Effector memory CD4-positive, alpha-beta T cell (primary cell): ENCODE results near the gene CTBS.

Experiments used
- DNase-seq, 3 donors: peaks; one replicate each; pipeline ENCODE4 v3.0.0-alpha.2; 2020
- H3K27ac ChIP-seq: 2 replicates; pipeline ENCODE4 v1.7.0; 2013; ENCODE audit warnings: mild to moderate bottlenecking, low read length, moderate library complexity; ENCODE audit not compliant: insufficient read depth, poor library complexity, severe bottlenecking
- H3K27me3 ChIP-seq: replicated peaks from 2 replicates; pipeline ENCODE4 v1.7.0; 2013; ENCODE audit warnings: mild to moderate bottlenecking, low read length; ENCODE audit not compliant: insufficient read depth, control insufficient read depth, poor library complexity, severe bottlenecking
- H3K36me3 ChIP-seq: 2 replicates; pipeline ENCODE4 v1.7.0; 2013; ENCODE audit warnings: mild to moderate bottlenecking, low read length, moderate library complexity; ENCODE audit not compliant: control insufficient read depth, insufficient read depth
- H3K4me1 ChIP-seq: 2 replicates; pipeline ENCODE4 v1.7.0; 2013; ENCODE audit warnings: low read length, mild to moderate bottlenecking; ENCODE audit not compliant: control insufficient read depth, insufficient read depth, poor library complexity, severe bottlenecking
- H3K4me3 ChIP-seq: 2 replicates; pipeline ENCODE4 v1.7.0; 2013; ENCODE audit warnings: low read length, low read depth, mild to moderate bottlenecking; ENCODE audit not compliant: insufficient read depth, poor library complexity, severe bottlenecking
- H3K9me3 ChIP-seq: 2 replicates; pipeline ENCODE4 v1.7.0; 2013; ENCODE audit warnings: mild to moderate bottlenecking, low read length, moderate library complexity; ENCODE audit not compliant: control insufficient read depth
- total RNA-seq, 3 donors: gene quantifications; one replicate each; lab custom pipeline; 2026; lab: John Stamatoyannopoulos, UW

CTBS gene, protein sequence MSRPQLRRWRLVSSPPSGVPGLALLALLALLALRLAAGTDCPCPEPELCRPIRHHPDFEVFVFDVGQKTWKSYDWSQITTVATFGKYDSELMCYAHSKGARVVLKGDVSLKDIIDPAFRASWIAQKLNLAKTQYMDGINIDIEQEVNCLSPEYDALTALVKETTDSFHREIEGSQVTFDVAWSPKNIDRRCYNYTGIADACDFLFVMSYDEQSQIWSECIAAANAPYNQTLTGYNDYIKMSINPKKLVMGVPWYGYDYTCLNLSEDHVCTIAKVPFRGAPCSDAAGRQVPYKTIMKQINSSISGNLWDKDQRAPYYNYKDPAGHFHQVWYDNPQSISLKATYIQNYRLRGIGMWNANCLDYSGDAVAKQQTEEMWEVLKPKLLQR
- total RNA-seq, result 16.3 to 25.6 (median 18.6) reads per million in 3 donors

DNA sequence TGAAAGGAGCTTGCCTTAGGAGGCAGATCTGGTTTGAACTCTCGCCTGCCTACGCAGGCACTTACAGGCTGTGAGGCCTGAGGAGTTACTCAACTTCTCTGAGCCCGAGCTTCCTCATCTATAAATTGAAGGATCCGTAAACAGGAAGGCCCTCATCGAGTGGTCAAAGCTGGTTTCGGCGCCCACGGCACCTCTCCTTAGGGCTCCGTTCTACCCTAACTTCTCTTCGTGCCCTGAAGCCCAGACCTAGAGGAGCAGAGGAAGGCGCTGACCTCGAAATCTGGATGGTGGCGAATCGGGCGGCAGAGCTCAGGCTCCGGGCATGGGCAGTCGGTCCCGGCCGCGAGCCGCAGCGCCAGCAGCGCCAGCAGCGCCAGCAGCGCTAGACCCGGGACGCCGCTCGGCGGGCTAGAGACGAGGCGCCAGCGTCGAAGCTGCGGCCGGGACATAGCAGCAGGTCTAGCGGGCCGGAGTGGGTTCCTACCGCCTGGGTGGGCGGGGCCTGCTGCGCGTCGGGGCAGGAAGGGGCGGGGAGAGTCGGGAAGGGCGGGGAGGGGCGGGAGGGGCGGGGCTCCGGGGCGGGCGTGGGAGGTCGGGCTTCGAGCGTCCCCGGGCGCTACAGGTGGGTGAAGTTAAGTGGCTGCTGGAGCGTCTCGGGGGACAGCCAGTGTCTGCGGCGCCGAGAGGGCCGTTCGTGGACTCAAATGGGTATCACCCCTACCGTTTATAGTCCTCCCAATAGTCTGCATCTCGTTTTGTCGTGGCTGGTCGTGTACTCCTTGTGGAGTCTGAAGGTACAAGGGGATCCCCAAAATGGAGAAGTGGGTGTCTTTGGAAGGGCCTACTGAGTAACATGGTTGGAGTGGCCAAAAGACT, at the start of gene CTBS:
CTBS (minus strand) TSS at position 474 of the 876 bp plus-strand sequence; CDS start at position 449, 25 bp downstream.
- Histone ChIP-seq H3K9me3 (no peaks in the 10 kb centered on the region), H3K27me3 (no peaks in the 10 kb centered on the region), H3K4me3 (peak within 1 kb of the TSS; percentile 85), H3K36me3 (peaks cover 2% of the 10 kb centered on the region), H3K4me1 (peaks cover 9% of the 10 kb centered on the region), H3K27ac (peak within 1 kb of the TSS; percentile 94)
- peak; percentile 74 to 81 (median 81) for DNase-seq

DNA sequence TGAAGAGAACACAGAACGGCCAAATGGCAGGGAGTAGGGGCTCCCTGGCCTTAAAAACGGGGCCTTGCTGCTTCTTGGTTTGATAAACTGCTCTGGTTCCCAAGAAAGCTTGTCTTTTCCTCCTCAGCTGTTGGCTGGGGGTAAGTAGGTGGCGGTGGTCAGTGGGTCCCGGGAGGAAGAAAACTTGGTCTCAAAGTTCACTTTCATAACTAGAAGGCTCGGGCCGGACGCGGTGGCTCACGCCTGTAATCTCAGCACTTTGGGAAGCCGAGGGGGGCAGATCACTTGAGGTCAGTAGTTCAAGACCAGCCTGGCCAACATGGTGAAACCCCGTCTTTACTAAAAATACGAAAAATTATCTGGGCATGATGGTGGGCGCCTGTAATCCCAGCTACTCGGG, 47.3 kb upstream of the CTBS start:
- no peak overlapping the region for H3K4me3 ChIP-seq
- DNase-seq, result no peak

DNA sequence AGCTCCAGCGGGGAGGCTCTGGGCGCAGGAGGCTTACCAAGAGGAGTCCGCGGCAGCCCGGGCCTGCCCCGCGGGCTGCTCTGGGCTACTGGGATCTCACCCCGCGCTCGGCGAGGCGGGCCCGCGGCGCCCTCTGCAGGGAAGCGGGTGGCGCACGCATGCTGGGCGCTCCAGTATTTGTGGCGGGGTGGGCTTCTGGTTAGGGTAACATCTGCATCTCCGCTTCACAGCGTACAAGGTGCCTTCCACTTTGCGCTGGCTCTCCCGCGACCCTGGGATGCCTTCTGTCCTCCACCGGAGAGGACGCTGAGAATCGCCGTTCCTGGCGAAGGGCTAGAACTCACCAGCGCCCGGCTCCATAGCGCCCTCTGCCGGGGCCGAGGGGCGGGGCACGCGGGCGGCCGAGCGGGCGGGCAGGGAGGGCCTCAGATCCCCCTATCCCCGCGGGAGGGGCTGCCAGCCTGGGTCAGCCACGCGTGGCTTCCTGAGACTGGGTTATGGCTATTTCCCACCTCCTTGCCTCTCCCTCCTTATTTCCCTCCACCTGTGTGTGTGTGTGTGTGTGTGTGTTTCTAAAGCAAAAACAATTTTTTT, 46.6 kb upstream of the CTBS start:
- H3K27me3 ChIP-seq, result no peaks in the 10 kb centered on the region
- peaks cover 2% of the 10 kb centered on the region for H3K4me1 ChIP-seq
- DNase-seq, result peak; percentile 57 to 65 (median 64)
- peak overlapping the region; percentile 69 for H3K4me3 ChIP-seq
- no peak overlapping the region for H3K27ac ChIP-seq
- H3K9me3 ChIP-seq, result no peaks in the 10 kb centered on the region
- no peaks in the 10 kb centered on the region for H3K36me3 ChIP-seq

More for the DNA sequence above, 47.3 kb upstream of the CTBS start:
- Histone ChIP-seq H3K27ac (no peak overlapping the region), H3K4me1 (peaks cover 2% of the 10 kb centered on the region), H3K36me3 (no peaks in the 10 kb centered on the region), H3K27me3 (no peaks in the 10 kb centered on the region), H3K9me3 (no peaks in the 10 kb centered on the region)

DNA sequence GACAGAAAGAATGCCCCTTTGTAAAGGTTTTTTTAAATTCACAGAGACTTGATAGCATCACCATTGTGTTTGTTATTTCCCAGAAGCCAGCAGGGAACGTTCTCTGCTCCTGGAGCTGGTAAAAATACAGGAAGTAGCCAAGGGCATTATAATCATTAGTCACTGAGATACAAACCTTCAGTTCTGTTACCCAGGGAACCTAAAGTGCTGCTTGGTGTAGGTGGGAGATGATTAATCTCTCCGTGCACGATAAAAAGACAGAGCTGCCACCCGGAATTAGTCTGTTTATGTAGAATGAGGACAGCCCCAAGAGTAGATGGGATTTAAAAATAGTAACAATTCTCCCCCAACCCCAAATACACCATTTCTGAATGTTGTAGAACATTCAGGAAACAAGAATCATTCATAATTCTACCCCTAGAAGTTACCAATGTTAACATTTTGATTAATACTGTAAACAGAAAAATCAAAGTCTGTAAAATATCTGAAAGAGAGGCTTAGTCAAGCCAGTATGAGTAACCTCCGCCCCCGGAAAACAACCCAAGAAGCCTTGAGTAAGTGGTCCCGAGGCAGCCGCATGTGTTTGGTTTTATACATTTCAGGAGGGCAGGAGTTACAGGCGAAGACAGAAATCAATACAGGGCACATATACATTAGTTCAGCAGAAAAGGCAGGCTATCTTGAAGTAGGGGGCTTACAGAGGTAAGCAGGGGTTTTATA, 45.3 kb upstream of the CTBS start:
- Histone ChIP-seq H3K27me3 (no peaks in the 10 kb centered on the region), H3K36me3 (no peaks in the 10 kb centered on the region), H3K4me1 (peaks cover 2% of the 10 kb centered on the region), H3K9me3 (no peaks in the 10 kb centered on the region), H3K4me3 (no peak overlapping the region), H3K27ac (no peak overlapping the region)
- DNase-seq, result no peak

DNA sequence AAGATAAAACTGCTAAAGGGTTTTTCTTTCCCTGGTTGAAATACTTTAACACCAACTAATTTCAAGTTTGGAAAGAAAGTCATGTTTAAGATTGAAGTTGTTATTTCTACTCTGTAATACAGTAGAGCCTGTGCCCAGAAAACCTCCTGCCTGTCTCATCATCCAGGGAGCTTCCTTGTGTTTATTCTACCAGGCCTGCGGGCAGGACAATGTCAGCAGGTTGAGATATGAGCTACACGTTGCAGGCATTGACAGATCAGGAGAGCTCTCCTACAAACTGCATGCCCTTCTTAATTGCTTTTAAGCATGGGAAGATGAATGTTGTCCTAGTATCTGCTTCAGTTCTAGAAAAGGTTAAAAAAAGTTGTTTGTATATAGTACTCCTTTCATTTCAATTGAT, 43.1 kb upstream of the CTBS start:
- Histone ChIP-seq H3K9me3 (no peaks in the 10 kb centered on the region), H3K27ac (no peak overlapping the region), H3K27me3 (no peaks in the 10 kb centered on the region), H3K4me3 (no peak overlapping the region), H3K4me1 (peaks cover 2% of the 10 kb centered on the region), H3K36me3 (no peaks in the 10 kb centered on the region)
- no peak for DNase-seq

DNA sequence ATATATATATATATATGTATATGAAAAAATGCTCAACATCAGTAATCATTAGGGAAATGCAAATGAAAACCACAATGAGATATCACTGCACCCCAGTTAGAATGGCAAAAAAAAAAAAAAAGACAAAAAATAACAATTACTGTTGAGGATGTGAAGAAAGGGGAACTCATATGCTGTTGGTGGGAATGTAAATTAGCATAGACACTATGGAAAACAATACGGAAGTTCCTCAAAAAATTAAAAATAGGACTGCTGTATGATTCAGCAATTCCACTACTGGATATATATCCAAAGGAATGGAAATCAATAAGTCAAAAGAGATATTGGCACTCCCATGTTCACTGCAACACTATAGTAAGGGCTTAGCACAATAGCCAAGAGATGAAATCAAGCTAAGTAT, 41.5 kb upstream of the CTBS start:
- H3K36me3 ChIP-seq, result no peaks in the 10 kb centered on the region
- H3K9me3 ChIP-seq, result no peaks in the 10 kb centered on the region
- no peak overlapping the region for H3K27ac ChIP-seq
- no peak overlapping the region for H3K4me3 ChIP-seq
- DNase-seq, result no peak
- H3K27me3 ChIP-seq, result no peaks in the 10 kb centered on the region
- H3K4me1 ChIP-seq, result peaks cover 2% of the 10 kb centered on the region

DNA sequence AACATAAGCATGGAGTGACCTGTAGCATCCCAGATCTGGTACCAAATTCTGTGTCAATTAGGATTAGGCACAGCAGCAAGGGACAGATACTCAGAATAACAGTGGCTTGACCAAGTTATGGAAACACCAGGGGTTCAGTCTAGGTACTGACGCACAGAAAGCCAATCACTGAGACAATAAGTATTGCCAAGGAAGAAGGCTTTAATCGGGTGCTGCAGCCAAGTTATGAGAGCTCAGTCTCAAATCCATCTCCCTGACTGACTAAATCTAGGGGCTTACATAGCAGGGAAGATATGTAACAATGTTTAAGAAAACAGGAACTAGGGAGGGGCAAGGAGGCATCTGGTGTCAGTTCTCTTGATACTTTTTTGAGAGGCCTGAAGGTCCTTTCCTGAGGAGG, 39.6 kb upstream of the CTBS start:
- Histone ChIP-seq H3K27me3 (no peaks in the 10 kb centered on the region), H3K4me1 (no peaks in the 10 kb centered on the region), H3K36me3 (no peaks in the 10 kb centered on the region), H3K4me3 (no peak overlapping the region), H3K27ac (no peak overlapping the region), H3K9me3 (no peaks in the 10 kb centered on the region)
- no peak for DNase-seq

DNA sequence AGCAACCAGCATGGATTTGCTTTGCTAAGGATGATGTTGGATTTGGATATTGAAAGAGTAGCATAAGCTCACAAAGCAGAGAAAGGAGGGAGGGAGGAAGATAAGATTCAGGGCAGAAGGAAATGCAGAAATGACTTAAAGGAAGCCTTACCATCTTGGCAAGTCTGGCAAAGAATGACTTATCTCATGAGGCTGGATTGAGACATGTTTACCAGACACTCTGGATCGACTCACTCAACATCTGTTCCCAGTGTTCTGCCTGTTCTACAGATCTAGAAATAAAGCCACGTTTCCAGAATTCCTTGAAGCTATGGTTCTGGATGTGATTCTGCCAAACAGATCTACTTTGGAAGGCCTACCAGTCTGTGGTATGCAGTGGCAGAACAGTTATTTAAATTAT, 38.8 kb upstream of the CTBS start:
- Histone ChIP-seq H3K4me3 (no peak overlapping the region), H3K4me1 (no peaks in the 10 kb centered on the region), H3K9me3 (no peaks in the 10 kb centered on the region), H3K27me3 (no peaks in the 10 kb centered on the region), H3K36me3 (no peaks in the 10 kb centered on the region), H3K27ac (no peak overlapping the region)
- no peak for DNase-seq

DNA sequence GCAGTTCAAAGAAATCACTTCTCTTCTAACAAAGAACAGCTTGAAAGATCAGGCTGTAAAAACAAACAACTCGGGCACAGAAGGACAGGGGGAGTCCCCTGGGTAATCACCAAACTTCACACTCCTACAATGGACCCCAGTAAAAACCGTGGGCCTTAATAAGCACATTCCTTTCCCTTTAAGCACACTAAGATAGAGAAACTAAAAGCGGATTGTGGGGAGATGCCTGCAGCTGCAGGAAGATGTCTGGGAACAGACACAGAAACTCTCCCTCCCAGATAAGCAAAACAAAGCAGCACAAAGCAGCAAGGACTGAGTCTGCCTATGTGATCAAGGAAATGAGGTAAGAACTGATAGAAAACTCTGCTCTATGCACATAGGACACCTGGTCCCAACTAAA, 37.6 kb upstream of the CTBS start:
- DNase-seq, result no peak
- Histone ChIP-seq H3K9me3 (no peaks in the 10 kb centered on the region), H3K4me1 (no peaks in the 10 kb centered on the region), H3K36me3 (no peaks in the 10 kb centered on the region), H3K4me3 (no peak overlapping the region), H3K27ac (no peak overlapping the region), H3K27me3 (no peaks in the 10 kb centered on the region)
